Astrocyte of the cerebellum (primary cell): ENCODE data around the gene HBA2.
"Not testable (repeated sequence)": the region's sequence is repeated elsewhere in the genome, so short reads cannot be mapped to it uniquely, and the experiment has no call there.

ENCODE experiments used
- DNase-seq: peaks from one replicate; pipeline ENCODE4 v3.0.0-alpha.2; 2011; ENCODE audit warnings: low read depth
- H3K4me3 ChIP-seq: 2 replicates; pipeline ENCODE4 v1.5.1; 2011; ENCODE audit warnings: mild to moderate bottlenecking, low read depth, low read length, moderate library complexity
- in situ Hi-C: cut with HindIII; loops from 2 replicates; pipeline ENCODE4 v1.10.0; 2017; ENCODE audit warnings: low sequenced_read_pairs
- TF ChIP-seq, protein P1 (sequence below): IDR thresholded peaks from 2 replicates; pipeline ENCODE4 v1.5.1; 2012; ENCODE audit warnings: low read length, low read depth, moderate library complexity, mild to moderate bottlenecking; ENCODE audit errors: missing control alignments

The HBA2 gene

GRCh38 chr16:155031-155398 lies 17.7 kb upstream of the HBA2 start:
- in situ Hi-C loops = no loop called here
- peak overlapping the region; percentile 46 for H3K4me3 ChIP-seq
- TF ChIP-seq, protein P1, sequence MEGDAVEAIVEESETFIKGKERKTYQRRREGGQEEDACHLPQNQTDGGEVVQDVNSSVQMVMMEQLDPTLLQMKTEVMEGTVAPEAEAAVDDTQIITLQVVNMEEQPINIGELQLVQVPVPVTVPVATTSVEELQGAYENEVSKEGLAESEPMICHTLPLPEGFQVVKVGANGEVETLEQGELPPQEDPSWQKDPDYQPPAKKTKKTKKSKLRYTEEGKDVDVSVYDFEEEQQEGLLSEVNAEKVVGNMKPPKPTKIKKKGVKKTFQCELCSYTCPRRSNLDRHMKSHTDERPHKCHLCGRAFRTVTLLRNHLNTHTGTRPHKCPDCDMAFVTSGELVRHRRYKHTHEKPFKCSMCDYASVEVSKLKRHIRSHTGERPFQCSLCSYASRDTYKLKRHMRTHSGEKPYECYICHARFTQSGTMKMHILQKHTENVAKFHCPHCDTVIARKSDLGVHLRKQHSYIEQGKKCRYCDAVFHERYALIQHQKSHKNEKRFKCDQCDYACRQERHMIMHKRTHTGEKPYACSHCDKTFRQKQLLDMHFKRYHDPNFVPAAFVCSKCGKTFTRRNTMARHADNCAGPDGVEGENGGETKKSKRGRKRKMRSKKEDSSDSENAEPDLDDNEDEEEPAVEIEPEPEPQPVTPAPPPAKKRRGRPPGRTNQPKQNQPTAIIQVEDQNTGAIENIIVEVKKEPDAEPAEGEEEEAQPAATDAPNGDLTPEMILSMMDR = no peak
- DNase-seq = no peak

- H3K4me3 ChIP-seq = no peak overlapping the region
- TF ChIP-seq, protein P1 = no peak
- no peak for DNase-seq
- in situ Hi-C loops = no loop called here
These were observed 13.4 kb upstream of the HBA2 start for GRCh38 chr16:159136-159849.

- in situ Hi-C loops, H3K4me3 ChIP-seq: not testable (repeated sequence)
These were observed 12.4 kb upstream of the HBA2 start for GRCh38 chr16:160242-160641.

DNA sequence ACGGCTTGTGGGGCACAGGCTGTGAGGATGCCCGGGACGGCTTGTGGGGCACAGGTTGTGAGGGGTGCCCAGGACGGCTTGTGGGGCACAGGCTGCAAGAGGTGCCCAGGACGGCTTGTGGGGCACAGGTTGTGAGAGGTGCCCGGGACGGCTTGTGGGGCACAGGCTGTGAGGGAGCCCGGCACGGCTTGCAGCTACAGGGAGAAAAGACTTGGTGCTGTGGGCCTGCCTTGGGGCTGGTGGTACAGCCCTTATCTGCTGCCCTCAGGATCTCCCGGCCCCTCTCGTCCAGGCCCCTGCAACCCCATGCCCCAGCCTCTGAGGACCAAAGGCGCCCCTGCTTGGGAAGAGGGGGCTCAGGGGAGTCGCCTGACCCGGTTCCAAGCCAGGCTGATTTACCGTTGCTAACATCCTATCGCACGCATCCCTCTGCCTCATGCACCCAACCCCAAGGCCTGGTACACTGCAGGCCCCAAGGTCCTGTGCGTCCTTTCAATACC lies 11.9 kb upstream of the HBA2 start:
- H3K4me3 ChIP-seq = no peak overlapping the region
- TF ChIP-seq, protein P1 = no peak
- in situ Hi-C loops = no loop called here
- DNase-seq = no peak

More at GRCh38 chr16:160242-160641, 12.4 kb upstream of the HBA2 start:
- DNase-seq = not testable (repeated sequence)

- no peak overlapping the region for H3K4me3 ChIP-seq
- TF ChIP-seq, protein P1 = no peak
- in situ Hi-C loops = no loop called here
- no peak for DNase-seq
These were observed 10.2 kb upstream of the HBA2 start for GRCh38 chr16:162271-162991.

GRCh38 chr16:163139-163538 lies 9.5 kb upstream of the HBA2 start:
- H3K4me3 ChIP-seq, DNase-seq, in situ Hi-C loops: not testable (repeated sequence)

DNA sequence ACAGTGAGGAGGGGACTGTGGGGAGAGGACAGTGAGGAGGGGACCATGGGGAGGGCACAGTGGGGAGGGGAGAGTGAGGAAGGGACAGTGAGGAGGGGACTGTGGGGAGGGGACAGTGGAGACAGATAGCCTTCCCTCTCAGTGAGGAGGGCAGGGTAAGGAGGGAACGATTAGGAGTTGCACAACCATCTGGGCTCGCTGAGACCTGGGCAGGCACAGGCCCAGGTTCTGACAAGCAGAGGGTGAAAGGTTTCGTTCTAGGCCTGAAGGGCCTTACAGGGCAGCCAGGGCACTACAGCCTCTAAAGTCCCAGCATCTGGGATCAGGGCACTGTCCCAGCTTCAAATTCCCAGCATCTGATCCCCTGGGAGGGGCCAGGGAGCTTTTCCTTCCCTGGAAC lies 9.0 kb upstream of the HBA2 start:
- H3K4me3 ChIP-seq, DNase-seq, in situ Hi-C loops: not testable (repeated sequence)

GRCh38 chr16:164134-164823 lies 8.4 kb upstream of the HBA2 start:
- in situ Hi-C loops, H3K4me3 ChIP-seq, DNase-seq: not testable (repeated sequence)
